NCI-H446 treated with DMSO at 0.1 percent for 48 hours (cell line): ENCODE data around the gene PNMT.

Source experiments
- DNase-seq: peaks from one replicate; lab custom pipeline; 2025; lab: John Stamatoyannopoulos, UW

The PNMT gene

DNA sequence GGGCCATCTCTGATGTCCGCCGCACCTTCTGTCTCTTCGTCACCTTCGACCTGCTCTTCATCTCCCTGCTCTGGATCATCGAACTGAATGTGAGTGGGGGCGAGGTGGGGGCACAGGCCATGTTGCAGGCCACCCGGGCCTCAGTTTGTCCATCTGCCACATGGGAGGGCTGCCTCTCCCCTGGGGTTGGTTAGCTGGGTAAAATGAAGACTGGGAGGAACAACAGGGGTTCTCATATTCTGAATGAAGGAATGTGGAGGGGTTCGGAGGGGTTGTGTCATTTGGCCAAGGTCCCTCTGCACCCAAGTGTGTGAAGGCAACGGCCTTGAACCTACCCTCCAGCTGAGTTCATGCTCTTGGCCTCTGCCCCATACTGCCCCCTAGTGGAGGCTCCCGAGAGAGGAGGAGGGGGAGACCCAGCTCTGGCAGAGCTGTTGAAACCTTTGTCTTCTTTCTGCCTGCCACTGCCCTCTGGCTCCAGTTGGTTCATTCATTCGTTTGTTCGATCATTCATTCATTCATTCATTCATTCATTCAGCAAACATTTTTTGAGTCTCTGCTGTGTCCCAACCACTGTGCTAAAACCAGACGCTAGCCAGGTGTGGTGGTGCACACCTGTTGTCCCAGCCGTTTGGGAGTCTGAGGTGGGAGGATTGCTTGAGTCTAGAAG is 14.5 kb upstream of the PNMT start:
- no peak for DNase-seq

- no peak for DNase-seq
These were observed 13.1 kb upstream of the PNMT start for GRCh38 chr17:39655105-39655504.

DNA sequence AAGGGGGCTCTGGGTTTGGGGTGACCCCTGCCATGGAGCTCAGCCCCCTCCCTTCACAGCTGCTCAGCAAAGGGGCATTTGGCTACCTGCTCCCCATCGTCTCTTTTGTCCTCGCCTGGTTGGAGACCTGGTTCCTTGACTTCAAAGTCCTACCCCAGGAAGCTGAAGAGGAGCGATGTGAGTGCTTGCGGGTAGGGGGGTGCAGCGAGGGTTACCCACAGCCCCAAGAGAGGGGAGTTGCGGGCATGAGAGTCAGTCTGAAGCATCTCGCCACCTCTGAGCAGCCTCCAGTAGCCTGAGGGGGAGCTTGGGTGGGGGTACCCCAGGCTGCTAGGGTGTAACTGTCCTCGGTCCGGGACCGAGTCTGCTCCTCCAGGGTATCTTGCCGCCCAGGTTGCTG is 9.9 kb upstream of the PNMT start:
- DNase-seq, result no peak

DNA sequence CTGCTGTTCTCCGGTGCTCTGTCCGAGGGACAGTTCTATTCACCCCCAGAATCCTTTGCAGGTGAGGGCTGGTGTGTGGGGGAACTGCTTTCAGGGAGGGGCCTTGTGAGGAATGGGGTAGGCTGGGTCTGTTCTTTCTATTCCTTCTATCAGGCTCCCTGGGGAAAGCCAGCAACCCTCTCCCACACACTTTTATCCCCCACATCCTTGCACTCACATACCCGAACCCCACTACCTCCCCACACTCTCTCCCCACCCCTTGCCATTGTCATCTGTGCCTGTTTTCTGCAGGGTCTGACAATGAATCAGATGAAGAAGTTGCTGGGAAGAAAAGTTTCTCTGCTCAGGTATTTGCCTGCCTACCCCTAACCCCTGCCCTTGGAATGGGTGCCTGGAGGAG is 9.5 kb upstream of the PNMT start:
- DNase-seq, result no peak

- DNase-seq, result no peak
These were observed 8.8 kb upstream of the PNMT start for GRCh38 chr17:39659279-39660010.

DNA sequence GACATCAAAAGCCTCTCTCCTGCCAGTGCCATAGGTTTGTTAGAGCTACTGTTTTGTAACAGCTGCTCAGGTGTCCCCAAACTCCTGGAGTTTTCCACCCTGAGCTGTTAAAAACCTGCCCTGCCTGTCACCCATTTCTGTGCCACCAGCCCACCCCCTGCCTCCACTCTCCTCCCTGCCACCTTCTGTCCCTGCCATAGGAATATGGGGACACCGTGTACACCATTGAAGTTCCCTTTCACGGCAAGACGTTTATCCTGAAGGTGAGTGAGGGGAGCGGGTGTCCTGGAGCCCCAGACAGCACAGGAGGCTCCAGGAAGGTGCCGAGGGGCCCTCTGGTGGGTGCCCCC is 8.3 kb upstream of the PNMT start:
- DNase-seq, result no peak

- DNase-seq, result no peak
These were observed 7.6 kb upstream of the PNMT start for GRCh38 chr17:39660397-39661385.

DNA sequence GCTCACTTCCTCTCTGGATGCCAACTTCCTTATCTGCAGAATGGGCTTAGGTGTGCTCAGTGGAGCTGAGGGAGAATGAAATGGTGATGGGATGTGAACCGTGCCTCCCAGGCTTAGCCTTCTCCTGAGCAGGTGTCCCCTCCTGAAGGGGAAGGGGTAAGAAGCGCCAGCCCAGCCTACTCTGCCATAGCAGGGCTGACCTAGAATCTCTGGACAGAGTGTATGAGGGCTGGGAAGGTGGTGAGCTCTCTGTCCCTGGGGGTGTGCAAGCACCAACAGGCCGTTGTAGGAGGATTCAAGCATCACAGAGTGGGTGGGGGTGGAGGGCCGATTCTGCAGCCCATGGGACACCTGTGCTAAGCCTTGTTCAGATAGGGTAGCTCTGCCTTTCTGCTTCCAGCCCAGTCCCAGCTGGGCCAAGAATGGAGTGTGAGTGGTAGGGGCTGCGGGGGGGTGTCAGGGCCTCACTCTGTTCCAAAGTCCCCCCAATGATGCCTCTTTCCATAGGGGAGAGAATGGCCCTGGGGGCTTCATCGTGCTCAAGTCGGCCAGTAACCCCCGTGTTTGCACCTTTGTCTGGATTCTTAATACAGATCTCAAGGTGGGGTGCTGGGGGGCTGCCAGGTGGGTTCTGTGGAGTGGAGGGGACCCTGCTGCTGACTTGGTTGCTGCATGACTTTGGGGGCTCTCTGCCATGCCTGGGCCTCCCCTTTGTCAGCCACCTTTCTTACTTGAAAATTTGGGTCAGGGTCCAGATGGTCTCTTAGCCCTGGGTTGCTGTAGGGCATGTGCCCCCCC is 6.3 kb upstream of the PNMT start:
- no peak for DNase-seq

DNA sequence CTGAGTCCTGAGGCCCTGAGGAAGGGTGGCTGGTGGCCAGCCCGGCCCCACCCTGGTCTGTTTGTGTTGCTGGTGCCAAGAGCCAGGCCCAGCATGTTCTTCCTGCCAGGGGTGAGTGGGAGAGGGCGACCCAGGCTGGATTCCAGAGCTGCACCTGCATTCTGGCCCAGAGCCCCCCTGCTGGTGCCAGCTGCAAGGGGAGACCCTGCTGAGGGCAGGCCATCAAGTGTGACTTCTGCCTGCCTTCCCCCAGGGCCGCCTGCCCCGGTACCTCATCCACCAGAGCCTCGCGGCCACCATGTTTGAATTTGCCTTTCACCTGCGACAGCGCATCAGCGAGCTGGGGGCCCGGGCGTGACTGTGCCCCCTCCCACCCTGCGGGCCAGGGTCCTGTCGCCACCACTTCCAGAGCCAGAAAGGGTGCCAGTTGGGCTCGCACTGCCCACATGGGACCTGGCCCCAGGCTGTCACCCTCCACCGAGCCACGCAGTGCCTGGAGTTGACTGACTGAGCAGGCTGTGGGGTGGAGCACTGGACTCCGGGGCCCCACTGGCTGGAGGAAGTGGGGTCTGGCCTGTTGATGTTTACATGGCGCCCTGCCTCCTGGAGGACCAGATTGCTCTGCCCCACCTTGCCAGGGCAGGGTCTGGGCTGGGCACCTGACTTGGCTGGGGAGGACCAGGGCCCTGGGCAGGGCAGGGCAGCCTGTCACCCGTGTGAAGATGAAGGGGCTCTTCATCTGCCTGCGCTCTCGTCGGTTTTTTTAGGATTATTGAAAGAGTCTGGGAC is 5.5 kb upstream of the PNMT start:
- DNase-seq, result no peak

DNA sequence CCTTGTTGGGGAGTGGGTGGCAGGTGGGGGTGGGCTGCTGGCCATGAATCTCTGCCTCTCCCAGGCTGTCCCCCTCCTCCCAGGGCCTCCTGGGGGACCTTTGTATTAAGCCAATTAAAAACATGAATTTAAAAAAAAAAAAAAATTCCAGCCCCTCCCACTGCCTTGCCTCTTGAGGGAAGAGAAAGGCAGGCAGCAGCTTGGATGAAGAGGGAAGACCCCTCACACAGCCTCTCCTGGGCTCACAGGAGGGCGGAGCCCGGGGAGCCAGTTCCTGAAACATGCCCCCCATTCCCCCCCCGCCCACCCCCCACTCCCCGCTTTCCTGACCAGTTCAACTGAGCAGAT is 4.9 kb upstream of the PNMT start:
- DNase-seq, result no peak

- DNase-seq, result no peak
These were observed 4.3 kb upstream of the PNMT start for GRCh38 chr17:39663688-39664580.

DNA sequence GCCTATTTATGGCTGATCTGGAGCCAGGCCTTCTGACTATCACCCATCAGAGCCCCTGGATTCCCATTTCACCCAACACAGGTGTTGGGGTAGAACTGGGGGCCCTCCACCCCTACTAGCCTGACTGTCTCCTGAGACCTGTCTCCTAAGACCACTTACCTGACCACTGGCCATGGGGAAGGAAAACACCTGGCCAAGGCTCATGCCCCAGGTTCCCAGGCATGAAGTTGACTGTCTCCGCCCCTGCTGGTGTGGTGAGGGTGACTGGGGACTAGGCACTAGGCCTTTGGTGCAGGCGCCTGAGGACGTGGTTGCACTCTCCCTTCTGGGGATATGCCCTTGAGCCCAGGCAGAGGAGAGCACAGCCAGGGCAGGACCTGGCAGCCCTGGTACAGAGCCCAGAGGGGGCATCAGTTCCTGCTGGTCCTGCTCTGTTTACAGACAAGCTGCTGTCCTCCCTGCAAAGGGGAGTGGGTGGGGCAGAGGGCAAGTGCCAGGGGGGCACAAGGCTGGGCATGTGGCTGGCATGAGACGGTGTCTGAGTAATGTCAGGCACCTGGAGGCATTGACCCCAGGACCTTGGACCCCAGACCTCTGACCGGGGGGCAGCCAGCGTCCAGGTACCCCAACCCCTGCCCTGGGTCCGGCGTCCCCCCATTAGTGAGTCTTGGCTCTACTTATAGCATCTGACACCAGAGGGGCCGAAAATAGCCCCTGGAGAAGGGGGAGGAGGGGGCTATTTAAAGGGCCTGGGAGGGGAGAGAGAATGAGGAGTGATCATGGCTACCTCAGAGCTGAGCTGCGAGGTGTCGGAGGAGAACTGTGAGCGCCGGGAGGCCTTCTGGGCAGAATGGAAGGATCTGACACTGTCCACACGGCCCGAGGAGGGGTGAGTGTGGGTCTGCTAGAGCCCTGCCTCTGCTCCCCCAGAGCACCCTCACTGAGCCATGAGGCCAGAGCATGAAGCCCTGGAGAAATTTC is 3.4 kb upstream of the PNMT start, which contains the start of gene TCAP:
Gene TCAP, plus strand, starts transcription at position 769 of the 981 bp plus-strand sequence. Its CDS starts 11 bp downstream, at position 780.
- DNase-seq, result no peak

DNA sequence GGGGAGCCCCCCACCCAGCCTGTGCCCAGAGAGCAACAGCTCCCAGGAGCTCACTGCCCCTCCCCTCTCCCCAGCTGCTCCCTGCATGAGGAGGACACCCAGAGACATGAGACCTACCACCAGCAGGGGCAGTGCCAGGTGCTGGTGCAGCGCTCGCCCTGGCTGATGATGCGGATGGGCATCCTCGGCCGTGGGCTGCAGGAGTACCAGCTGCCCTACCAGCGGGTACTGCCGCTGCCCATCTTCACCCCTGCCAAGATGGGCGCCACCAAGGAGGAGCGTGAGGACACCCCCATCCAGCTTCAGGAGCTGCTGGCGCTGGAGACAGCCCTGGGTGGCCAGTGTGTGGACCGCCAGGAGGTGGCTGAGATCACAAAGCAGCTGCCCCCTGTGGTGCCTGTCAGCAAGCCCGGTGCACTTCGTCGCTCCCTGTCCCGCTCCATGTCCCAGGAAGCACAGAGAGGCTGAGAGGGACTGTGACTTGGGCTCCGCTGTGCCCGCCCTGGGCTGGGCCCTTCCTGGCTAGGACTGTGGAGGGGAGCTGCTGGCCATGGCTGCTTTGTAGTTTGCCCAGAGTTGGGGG is 2.5 kb upstream of the PNMT start:
- no peak for DNase-seq

GRCh38 chr17:39666231-39666600 is 2.0 kb upstream of the PNMT start:
- DNase-seq, result no peak

- DNase-seq, result no peak
These were observed 1.5 kb upstream of the PNMT start for GRCh38 chr17:39666601-39667261.

- DNase-seq, result no peak
These were observed 850 bp upstream of the PNMT start for GRCh38 chr17:39667262-39667944.
